ENCODE data around the gene SLC25A53. TPM values are rescaled to one million over a fixed set of nuclear protein-coding genes. Genes with fewer than 3 reads are reported as not detected.

The SLC25A53 gene
- polyA plus RNA-seq, 1 donor (not counting 4 experiments of a cell fraction or from before 2014, with no cell fraction given) = 2.7 TPM

GRCh38 chrX:104193485-104193884 is 36.7 kb upstream of the SLC25A53 start:
- no peak for TF ChIP-seq EZH2 (IDR thresholded peaks at IDR 0.05; ENCODE audit: low read length)
- TF ChIP-seq CTCF (optimal IDR thresholded peaks at IDR 0.05 in 1 of 3, IDR thresholded peaks at IDR 0.05 in 1 of 3, conservative IDR thresholded peaks at IDR 0.05 in 1 of 3; ENCODE audit: extremely low read depth in 1 of 3, insufficient read depth in 2 of 3, low read length in 3 of 3) = no peak
- DNase-seq (ENCODE audit: low read depth, low spot score) = no peak

GRCh38 chrX:104189837-104190236 is 33.0 kb upstream of the SLC25A53 start:
- DNase-seq (ENCODE audit: low read depth, low spot score) (no peak), FAIRE-seq (no peak)
- Histone ChIP-seq H3K4me1 (ENCODE audit: control insufficient read depth, extremely low read depth, insufficient read depth, low read length) (peaks cover 7% of the 10 kb centered on the region), H2AFZ (ENCODE audit: control insufficient read depth, low read length) (no peak overlapping the region), H3K9me3 (ENCODE audit: control insufficient read depth, low read depth, low read length) (no peaks in the 10 kb centered on the region), H3K79me2 (ENCODE audit: control insufficient read depth, insufficient read depth, low read length) (no peaks in the 10 kb centered on the region), H3K9ac (ENCODE audit: control insufficient read depth, extremely low read depth, insufficient read depth, low read length) (no peak overlapping the region), H3K4me2 (ENCODE audit: control insufficient read depth, extremely low read depth, insufficient read depth, low read depth, low read length) (no peak overlapping the region), H3K27ac (ENCODE audit: control insufficient read depth, insufficient read depth, low read length) (no peak overlapping the region), H3K9me1 (ENCODE audit: control insufficient read depth, extremely low read depth, insufficient read depth, low read length) (no peaks in the 10 kb centered on the region), H4K20me1 (ENCODE audit: control insufficient read depth, extremely low read depth, insufficient read depth, low read length) (no peaks in the 10 kb centered on the region), H3K27me3 (ENCODE audit: control insufficient read depth, extremely low read depth, insufficient read depth, low read length) (no peaks in the 10 kb centered on the region), H3K4me3 (ENCODE audit: control insufficient read depth in 2 of 3, extremely low read depth in 1 of 3, insufficient read depth in 2 of 3, low read depth in 1 of 3, low read length in 3 of 3) (no peak overlapping the region), H3K36me3 (ENCODE audit: control insufficient read depth in 2 of 2, extremely low read depth in 1 of 2, insufficient read depth in 2 of 2, low read length in 2 of 2) (no peaks in the 10 kb centered on the region)
- dilution Hi-C loops (cut with MboI; ENCODE audit: extremely low pct_ligation_motif_present, low sequenced_read_pairs) = no loop called here
- TF ChIP-seq CTCF (optimal IDR thresholded peaks at IDR 0.05 in 1 of 3, IDR thresholded peaks at IDR 0.05 in 1 of 3, conservative IDR thresholded peaks at IDR 0.05 in 1 of 3; ENCODE audit: extremely low read depth in 1 of 3, insufficient read depth in 2 of 3, low read length in 3 of 3) (no peak), EZH2 (IDR thresholded peaks at IDR 0.05; ENCODE audit: low read length) (no peak)

More at GRCh38 chrX:104193485-104193884, 36.7 kb upstream of the SLC25A53 start:
- Histone ChIP-seq H3K79me2 (ENCODE audit: control insufficient read depth, insufficient read depth, low read length) (no peaks in the 10 kb centered on the region), H3K9me3 (ENCODE audit: control insufficient read depth, low read depth, low read length) (no peaks in the 10 kb centered on the region), H3K27ac (ENCODE audit: control insufficient read depth, insufficient read depth, low read length) (peak overlapping the region; percentile 48), H2AFZ (ENCODE audit: control insufficient read depth, low read length) (no peak overlapping the region), H3K4me2 (ENCODE audit: control insufficient read depth, extremely low read depth, insufficient read depth, low read depth, low read length) (no peak overlapping the region), H3K27me3 (ENCODE audit: control insufficient read depth, extremely low read depth, insufficient read depth, low read length) (no peaks in the 10 kb centered on the region), H4K20me1 (ENCODE audit: control insufficient read depth, extremely low read depth, insufficient read depth, low read length) (no peaks in the 10 kb centered on the region), H3K4me3 (ENCODE audit: control insufficient read depth in 2 of 3, extremely low read depth in 1 of 3, insufficient read depth in 2 of 3, low read depth in 1 of 3, low read length in 3 of 3) (no peak overlapping the region), H3K4me1 (ENCODE audit: control insufficient read depth, extremely low read depth, insufficient read depth, low read length) (peaks cover 7% of the 10 kb centered on the region), H3K9ac (ENCODE audit: control insufficient read depth, extremely low read depth, insufficient read depth, low read length) (no peak overlapping the region), H3K9me1 (ENCODE audit: control insufficient read depth, extremely low read depth, insufficient read depth, low read length) (no peaks in the 10 kb centered on the region), H3K36me3 (ENCODE audit: control insufficient read depth in 2 of 2, extremely low read depth in 1 of 2, insufficient read depth in 2 of 2, low read length in 2 of 2) (no peaks in the 10 kb centered on the region)
- dilution Hi-C loops (cut with MboI; ENCODE audit: extremely low pct_ligation_motif_present, low sequenced_read_pairs) = no loop called here
- FAIRE-seq = no peak

Measured in keratinocyte (primary cell).